NCI-H2227 (cell line): Measurements from ENCODE around the gene ADGRL2.
"Not testable (repeated sequence)": the region's sequence is repeated elsewhere in the genome, so short reads cannot be mapped to it uniquely, and the experiment has no call there.

ENCODE experiments used
- DNase-seq: peaks from one replicate; lab custom pipeline; 2025; ENCODE audit not compliant: unreplicated experiment; lab: John Stamatoyannopoulos, UW

ADGRL2 gene

DNA sequence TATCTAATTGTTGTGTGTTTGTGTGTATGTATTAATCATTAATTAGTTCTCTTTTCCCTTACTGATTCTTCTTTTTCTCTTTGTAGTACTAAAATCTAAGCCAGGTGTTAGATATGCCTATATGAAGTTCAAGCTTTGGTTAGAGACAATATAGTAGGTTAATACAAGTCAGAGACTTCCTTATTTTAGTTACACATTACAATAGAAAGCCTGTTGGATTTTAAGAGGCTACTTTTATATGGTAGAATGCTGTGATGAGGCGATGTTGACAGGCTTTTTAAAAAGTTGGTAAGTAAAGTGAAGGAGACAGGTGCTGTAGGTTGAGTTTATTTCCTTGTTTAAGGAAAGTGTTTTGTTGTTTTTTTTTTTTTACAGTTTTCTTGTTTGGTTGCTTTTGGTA lies 45.9 kb downstream of the ADGRL2 start:
- no peak for DNase-seq

DNA sequence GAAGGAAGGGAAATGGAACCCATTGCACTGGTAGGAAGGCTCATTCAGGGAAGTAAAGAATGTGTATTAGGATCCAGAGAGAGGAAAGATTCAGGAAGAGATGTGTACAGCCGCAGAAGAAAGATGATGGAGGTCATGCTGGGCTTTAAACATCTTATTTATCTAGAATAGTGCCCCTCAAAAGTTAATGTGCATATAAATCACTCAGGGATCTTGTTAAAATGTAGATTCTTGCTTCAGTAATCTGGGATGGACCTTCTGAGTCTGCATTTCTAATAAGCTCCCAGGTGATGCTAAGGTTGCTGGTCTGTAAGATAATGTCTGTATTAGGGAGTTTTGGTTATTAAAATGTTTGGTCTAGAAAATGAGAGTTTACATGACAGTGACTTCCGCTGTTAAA lies 46.3 kb downstream of the ADGRL2 start:
- no peak for DNase-seq

- no peak for DNase-seq
These were observed 48.3 kb downstream of the ADGRL2 start for GRCh38 chr1:81848880-81849682.

DNA sequence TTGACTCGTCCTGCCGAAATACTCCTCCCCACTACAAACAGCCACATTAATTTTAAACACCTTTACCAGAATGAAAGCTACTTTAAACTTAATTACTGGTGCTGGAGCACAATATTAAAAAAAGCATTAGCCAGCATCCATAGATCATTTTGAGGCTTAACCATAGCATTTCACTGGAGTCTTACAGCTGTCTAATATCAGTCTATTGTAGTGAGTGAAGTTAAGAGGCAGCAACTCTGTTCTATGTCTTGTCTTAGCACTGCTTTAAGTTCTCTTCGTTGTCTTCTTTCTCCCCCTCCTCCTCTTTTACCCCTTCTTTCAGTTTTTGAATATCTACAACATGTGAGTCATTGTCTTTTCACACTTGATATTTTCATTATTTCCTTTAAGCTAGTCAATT lies 49.3 kb downstream of the ADGRL2 start:
- DNase-seq = no peak

GRCh38 chr1:81850495-81850894 lies 49.8 kb downstream of the ADGRL2 start:
- DNase-seq = no peak

DNA sequence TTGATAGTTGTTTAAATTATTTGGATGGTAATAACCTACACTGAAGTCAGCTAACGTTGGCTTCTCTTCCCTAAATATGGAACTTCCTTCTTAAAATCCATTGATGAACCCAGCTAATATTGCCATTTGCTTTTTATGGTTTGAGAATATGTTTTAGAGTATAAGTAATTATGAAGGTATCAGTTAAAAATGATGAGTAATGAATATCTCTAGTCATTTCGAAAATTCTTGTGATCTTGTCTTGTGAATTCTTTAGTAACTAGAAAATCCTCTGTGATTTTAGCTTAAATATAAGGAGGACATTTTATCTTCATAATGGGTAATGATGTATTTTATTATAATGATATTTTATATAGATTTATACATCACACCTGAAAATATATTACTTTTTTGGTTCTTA lies 50.5 kb downstream of the ADGRL2 start:
- no peak for DNase-seq

DNA sequence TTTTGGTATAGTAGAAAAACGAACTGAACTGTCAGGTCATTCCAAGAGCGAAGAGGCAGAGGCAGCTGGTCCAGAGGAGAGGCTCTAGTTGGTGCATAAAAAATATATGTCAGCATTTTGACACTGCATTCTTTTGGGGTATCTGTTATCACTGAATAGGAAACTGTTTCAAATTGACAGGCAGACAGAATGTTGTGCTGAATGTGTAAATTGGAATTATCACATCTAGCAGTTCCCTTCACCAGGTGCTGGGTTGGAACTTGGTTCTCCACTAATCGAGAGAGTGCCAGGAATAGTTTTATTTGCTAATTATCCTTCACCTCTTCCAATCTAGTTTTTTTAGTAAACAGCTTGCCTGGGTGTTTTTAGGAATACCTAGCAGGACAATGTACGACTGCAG lies 52.2 kb downstream of the ADGRL2 start:
- no peak for DNase-seq

DNA sequence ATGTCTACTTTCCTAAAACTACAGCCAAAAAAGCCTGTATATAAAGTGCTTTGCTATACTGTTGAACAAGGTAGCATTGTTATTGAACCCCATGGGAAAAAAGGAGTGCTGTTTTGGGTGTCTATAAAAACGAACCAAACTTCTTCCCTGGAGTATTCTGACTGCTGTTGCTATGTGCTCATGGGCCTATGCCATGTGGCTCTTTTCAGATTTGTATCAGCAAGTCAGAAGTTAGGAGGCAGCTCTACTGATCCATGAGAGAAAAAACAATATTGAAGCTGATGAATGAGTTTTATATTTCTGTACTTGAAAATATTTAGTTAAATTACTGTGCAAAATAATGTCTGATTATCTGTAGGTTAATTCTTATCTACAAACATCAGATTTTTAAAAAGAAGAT lies 66.5 kb downstream of the ADGRL2 start:
- no peak for DNase-seq

GRCh38 chr1:81869307-81869706 lies 68.6 kb downstream of the ADGRL2 start:
- no peak for DNase-seq

DNA sequence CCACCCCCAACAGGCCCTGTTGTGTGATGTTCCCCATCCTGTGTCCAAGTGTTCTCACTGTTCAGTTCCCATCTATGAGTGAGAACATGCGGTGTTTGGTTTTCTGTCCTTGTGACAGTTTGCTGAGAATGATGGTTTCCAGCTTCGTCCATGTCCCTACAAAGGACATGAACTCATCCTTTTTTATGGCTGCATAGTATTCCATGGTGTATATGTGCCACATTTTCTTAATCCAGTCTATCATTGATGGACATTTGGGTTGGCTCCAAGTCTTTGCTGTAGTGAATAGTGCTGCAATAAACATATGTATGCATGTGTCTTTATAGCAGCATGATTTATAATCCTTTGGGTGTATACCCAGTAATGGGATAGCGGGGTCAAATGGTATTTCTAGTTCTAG lies 70.4 kb downstream of the ADGRL2 start:
- not testable (repeated sequence) for DNase-seq

GRCh38 chr1:81873946-81874345 lies 73.2 kb downstream of the ADGRL2 start:
- no peak for DNase-seq

GRCh38 chr1:81874461-81874860 lies 73.7 kb downstream of the ADGRL2 start:
- DNase-seq = no peak

- DNase-seq = no peak
These were observed 74.2 kb downstream of the ADGRL2 start for GRCh38 chr1:81874940-81875339.

- DNase-seq = no peak
These were observed 76.4 kb downstream of the ADGRL2 start for GRCh38 chr1:81876901-81877733.

DNA sequence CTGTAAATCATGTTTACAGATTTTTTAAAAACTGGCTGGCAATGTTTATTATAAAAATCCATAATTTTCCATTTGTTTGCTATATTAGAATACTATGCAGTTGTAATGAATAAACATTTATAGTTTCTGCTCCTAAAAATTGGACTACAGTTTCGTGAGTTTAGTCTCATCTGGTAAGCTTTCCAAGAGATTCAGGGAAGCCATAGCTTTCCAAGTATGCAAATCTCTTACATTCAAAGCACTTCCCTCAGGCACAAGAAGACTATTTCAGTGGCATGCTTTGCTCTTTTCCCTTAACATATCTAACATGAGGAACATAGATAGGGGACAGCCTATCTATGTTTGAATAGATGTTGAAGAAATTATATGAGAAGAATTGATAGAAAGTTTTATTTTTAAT lies 77.2 kb downstream of the ADGRL2 start:
- no peak for DNase-seq

- DNase-seq = no peak
These were observed 77.8 kb downstream of the ADGRL2 start for GRCh38 chr1:81878538-81878937.

- DNase-seq = no peak
These were observed 80.0 kb downstream of the ADGRL2 start for GRCh38 chr1:81880781-81881180.

DNA sequence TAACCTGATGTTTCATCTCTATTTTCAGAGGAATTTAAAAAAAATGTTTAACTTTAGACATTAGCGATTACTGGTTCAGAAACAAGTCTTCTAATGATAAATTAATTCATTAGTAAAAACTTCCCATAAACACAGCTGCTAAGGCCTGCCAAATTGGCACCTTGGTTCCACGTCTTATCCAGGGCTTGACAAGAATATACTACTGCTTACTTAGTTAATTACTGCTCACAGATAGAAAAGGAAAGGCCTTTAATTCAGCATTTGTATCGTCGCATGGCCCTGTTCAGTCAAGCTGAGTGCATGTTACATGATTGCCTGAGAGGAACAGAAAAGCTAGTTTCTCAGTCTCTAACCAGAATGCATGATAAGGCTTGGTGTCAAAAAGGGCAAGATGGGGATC lies 84.6 kb downstream of the ADGRL2 start:
- no peak for DNase-seq

- not testable (repeated sequence) for DNase-seq
These were observed 85.6 kb downstream of the ADGRL2 start for GRCh38 chr1:81886292-81886691.

DNA sequence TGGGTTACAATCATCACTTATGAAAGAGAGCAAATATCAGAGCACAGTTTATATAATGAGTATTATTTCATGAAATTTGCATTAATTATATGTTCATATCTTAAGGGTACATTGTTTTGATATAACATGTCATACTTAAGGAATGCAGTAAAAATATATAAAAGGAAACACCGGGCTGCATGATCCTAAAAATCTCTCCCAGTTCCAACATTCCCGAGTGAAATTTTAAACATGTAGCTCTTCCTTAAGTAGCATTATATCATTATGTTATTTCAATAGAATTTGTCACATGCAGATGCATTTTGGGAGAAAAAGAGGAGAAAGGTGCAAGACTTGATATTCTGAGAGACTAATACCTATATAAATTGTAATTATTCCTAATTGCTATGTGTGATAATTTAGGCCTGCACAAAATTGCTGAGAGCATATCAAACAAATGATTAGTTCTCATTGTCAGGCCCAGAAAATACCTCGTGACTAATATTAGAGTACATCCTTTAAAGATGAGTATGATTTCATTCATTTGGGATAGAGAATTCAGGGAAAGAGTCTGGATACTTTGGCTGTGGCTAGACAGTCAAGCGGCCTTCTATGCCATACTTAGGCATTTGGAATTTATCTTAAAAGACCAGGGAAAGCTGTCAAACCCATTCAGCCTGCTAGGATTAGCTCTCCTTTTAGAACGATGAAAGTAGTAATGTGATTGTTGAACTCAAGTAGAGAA lies 86.8 kb downstream of the ADGRL2 start:
- no peak for DNase-seq

- DNase-seq = no peak
These were observed 88.4 kb downstream of the ADGRL2 start for GRCh38 chr1:81889166-81889565.

- no peak for DNase-seq
These were observed 94.1 kb downstream of the ADGRL2 start for GRCh38 chr1:81894867-81895266.
